HCEC 1CT (cell line): Measurements from ENCODE around the gene MOB2.

Experiments
- DNase-seq: peaks from one replicate; pipeline ENCODE4 v3.0.0-alpha.2; 2017

MOB2 gene

DNA sequence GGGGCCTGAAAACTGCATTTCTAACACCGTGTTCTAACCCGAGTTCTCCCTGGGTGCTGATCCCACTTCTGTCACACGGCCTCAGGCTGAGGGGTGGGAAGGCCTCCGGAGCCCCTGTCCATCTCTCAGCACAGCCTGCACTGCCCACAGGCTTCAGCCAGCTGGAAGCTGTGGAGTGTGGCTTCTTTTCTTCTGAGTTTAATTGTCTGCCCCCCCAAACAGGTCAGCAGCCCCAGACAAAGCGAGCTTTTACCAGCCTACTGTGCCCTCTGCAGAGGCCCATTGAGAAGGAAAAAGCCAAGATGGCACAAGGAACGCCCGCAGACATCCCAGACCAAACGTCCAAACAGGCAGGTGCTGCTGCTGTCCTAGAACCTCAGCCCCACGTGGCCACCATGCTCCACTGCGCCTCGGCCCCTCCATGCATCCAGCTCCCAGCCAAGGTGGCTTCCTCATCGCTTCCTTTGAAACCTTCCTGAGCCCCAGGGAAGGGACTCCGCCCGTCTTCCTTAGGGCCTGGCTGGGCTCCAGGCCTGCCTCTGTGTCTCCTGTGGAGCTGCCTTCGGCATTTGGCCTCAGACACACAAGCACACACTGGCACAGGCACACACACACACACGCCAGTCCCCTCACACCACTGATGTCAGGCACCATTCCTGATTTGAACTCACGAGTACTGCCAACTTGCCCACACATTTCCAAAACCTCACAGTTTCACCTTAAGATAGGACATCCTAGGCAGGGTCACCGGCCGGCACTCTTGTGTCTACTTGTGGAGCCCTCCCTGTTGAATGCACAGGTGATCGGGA, 1.7 kb downstream of the MOB2 start:
- DNase-seq = no peak

- no peak for DNase-seq
These were observed 2.4 kb downstream of the MOB2 start for GRCh38 chr11:1484061-1484671.

GRCh38 chr11:1483445-1483961, 3.1 kb downstream of the MOB2 start:
- no peak for DNase-seq

DNA sequence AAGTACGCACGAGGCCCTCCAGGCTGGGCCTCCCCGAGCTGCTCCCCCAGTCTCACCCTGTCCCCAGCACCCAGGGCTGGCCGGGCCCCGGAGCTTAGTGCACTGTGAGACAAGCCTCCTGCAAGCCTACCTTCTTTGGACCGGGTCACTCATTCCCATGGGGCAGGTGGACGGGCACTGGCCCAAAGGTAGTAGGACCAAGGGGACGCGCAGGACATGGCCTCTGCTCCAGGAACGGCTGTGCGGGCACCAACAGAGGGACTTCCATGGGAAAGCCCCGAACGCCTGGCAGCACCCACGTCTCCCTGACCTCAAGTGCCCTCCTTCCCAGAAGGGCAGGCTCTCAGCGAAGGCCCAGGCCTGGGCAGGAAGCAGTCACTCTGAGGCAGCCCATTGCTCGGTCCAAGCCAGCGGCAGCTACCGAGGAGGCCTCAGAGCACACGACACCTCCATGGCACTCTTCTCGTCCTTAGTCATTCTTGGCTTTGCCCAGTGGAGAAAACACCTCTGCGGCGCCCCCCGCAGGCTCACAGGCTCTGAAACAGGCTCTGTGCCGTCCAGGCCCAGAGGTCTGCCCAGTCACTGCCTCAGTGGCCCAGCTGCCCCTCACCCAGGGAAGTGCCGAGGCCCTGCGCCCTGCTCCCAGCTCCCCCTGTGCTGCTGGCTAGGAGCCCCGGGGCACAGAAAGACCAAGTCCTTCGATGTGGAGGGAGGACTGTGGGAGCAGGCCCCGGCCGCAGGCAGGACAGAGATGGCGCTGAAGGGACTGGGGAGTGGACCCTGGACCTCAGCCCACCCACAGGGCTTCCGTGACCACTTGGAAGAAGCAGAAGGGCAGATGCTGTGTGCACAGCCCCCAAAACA, 3.8 kb downstream of the MOB2 start:
- DNase-seq = no peak

DNA sequence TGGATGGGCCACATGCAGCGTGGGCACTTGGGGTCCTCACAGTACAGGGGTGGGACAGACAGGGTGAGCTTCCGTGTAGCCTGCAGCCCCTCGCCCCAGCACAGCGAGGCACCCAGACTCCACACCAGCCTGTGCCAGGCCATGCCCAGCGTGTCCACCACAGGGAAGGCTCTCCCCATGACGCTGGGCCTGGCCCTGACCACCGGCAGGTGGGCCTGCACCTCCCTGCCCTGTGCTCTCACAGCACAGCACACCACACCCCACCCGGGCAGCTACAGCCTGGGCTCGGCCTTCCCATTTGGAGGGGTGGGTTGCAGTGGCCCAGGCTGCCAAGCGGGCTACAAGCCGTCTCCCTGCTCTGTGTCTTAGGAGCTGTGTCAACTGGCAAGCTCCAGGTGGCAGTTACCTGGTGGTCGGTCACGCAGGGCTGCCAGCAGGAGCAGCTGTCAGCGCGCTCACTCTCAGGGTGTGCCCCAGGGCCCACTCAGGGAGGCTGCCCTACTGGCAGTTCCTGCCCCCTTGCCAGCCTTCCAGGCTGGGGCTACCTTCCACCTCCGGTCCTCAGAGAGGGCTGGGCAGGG, 4.6 kb downstream of the MOB2 start:
- DNase-seq = no peak

- no peak for DNase-seq
These were observed 5.1 kb downstream of the MOB2 start for GRCh38 chr11:1481483-1481825.

GRCh38 chr11:1480555-1481482, 5.8 kb downstream of the MOB2 start:
- no peak for DNase-seq

GRCh38 chr11:1480191-1480554, 6.4 kb downstream of the MOB2 start:
- DNase-seq = no peak

DNA sequence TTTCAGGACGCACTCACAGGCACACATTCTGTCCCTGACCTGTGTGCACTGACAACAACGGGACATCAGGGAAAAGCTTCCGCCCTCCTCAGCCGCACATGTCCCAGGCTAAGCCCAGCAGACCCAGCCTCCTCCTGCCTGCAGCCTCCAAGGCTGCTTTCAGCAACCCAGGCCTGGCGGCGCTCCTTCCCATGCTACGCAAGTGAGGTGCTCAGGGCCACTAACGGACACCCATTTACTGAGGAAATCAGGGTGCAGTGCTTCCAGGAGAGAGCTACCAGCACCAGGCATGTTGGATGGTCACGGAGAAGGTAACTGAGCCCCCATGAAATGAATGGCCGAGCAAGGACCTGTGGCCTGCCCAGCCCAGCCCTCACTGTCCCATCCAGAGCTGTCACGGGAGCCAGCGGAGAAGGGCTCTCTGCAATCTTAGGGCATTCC, 6.9 kb downstream of the MOB2 start:
- no peak for DNase-seq

DNA sequence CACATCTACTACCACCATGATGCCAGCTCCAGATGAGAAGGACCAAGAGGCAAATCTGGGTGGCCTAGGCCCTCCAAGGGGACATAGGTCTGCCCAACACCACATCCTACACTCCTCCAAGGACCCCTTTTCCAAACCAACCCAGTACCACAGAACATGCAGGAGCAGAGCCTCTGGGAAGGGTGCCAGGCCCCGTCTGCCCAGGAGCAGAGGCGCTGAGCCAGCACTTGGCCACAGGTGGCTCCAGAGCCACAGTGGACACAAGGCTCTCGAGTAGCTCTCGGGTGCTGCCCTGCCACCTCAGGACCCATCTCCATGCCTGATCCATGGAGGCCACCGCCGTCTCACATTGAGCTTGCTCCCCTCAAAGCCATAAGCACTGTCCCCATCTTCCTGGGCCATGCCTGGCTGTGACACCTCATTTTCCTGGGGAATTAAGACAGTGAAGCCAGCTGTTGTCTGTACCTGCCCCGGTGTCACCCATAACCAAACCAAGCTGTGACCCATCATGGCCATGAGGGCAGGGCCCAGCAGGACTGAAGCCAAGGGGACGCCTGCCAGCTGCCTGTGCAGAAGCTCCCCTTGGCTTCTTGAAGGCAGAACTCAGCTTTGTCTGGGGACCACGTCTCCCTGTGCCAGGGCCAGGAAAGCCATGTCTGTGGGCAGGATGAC, 7.4 kb downstream of the MOB2 start:
- DNase-seq = no peak

GRCh38 chr11:1478544-1478943, 8.0 kb downstream of the MOB2 start:
- DNase-seq = no peak

- DNase-seq = no peak
These were observed 8.6 kb downstream of the MOB2 start for GRCh38 chr11:1478011-1478410.

GRCh38 chr11:1476940-1477736, 9.4 kb downstream of the MOB2 start:
- DNase-seq = no peak

- DNase-seq = no peak
These were observed 10.7 kb downstream of the MOB2 start for GRCh38 chr11:1475841-1476240.

- DNase-seq = no peak
These were observed 12.8 kb downstream of the MOB2 start for GRCh38 chr11:1473786-1474185.

DNA sequence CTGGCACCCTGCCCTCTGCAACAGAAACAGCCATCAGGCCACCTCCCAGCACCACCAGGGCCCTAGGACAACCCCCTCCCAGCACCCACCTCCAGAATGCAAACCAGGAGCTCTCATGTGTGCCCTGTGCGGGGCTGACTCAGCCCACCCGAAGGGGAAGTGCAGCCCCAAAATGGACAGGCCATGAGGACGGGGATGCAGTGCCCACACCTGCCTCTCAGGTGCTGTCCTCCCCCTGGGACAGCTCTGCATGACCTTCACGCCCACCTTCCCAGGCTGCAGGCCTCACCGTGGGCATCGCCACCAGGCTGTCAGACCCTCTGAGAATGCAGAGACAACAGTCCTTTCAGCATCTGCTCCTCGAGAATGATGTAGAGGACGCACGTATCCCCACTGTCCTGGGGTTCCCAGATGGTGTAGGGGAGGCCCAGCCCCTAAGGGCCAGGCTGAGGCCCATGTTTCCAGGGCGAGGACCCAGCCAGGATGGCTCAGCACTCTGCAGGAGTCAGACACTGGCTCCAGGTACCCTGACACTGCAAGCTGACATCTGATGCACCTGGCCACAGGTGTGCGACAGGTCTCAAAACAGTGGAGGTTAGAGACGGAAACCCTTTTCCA, 13.5 kb downstream of the MOB2 start:
- DNase-seq = no peak

DNA sequence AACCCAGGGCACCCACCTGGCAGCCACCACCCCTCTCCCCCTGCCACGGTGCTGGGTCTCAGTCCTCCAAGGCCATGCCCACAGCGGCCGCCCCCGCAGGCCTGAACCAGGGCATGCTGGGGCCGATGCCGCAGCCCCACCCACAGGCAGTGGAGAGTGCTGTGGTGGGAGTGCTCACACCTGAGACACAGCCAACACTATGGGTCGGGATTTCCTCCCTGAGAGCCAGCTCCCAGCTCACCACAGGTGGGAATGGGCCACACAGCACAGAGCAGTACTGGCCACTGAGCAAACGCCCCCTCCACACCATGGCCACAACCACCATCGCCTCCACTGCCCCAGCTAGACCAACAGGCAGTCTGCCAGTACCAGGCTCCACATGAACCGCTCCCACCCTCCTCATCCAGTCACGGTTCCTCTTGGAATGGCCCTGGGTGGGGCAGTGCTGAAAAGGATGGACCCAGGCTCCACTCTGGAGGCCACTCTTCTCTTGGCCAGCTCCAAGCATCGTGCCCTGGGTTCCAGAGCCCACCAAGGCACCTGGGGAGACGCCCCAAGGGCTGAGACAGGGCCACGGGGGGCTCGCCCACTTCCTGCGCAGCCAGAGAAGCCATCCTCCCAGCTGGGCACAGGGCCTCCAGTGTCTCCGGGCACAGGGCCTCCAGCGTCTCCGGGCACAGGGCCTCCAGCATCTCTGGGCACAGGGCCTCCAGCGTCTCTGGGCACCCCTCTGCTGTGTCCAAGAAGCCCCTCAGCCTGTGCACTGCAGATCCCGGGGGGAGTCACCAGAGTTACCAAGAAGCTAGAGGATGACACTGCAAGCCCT, 14.2 kb downstream of the MOB2 start:
- no peak for DNase-seq

DNA sequence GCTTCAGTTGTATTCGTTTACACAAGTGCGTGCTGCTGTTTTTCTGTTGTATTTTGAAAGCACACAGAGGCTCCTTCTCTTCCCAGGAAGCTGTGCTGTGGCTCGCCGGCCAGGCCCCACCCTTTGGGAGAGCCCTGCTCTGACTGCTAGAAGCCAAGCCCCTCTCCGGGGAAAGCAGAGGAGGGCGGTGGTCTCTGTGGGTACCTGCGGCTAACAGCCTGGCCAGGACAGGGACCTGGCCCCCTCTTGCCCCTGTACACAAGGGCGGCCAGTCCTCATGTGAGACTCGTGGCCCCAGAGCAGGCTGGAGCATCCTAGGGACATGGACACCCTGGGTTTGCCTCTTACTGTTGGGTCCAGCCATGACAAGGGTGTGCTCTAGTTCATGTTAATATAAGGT, 14.8 kb downstream of the MOB2 start:
- DNase-seq = no peak
